Suprapubic skin (tissue), 4 donors: ENCODE results near the gene TMTC1. TPM values are rescaled to one million over a fixed set of nuclear protein-coding genes. Genes with fewer than 3 reads are reported as not detected.

Experiments used
- DNase-seq, 2 donors: peaks; one replicate each; pipeline ENCODE4 v3.0.0-alpha.2; 2019; ENCODE audit warnings: low spot score in 2 of 2
- H3K27ac ChIP-seq: fragments of 200-600 bp; sonication (generic); one replicate; pipeline ENCODE4 v1.5.1; 2019
- H3K27me3 ChIP-seq: fragments of 200-600 bp; sonication (generic); one replicate; pipeline ENCODE4 v1.5.1; 2019
- H3K36me3 ChIP-seq: fragments of 200-600 bp; sonication (generic); one replicate; pipeline ENCODE4 v1.5.1; 2019
- H3K4me1 ChIP-seq: fragments of 200-600 bp; sonication (generic); one replicate; pipeline ENCODE4 v1.5.1; 2019
- H3K4me3 ChIP-seq: fragments of 200-600 bp; sonication (generic); one replicate; pipeline ENCODE4 v1.5.1; 2019; ENCODE audit warnings: mild to moderate bottlenecking
- H3K9me3 ChIP-seq: fragments of 200-600 bp; sonication (generic); one replicate; pipeline ENCODE4 v1.5.1; 2019
- CTCF ChIP-seq, 2 donors: fragments of 200-600 bp in 1 of 2; fragments of 450-650 bp in 1 of 2; sonication (generic) in 1 of 2; IDR thresholded peaks; one replicate each; pipeline ENCODE4 v1.5.1; 2016 to 2019; ENCODE audit warnings: antibody characterized with exemption in 2 of 2, mild to moderate bottlenecking in 1 of 2, moderate library complexity in 1 of 2
- EP300 ChIP-seq: sonication (generic); formaldehyde crosslinking; IDR thresholded peaks from one replicate; pipeline ENCODE4 v1.6.1; 2017; ENCODE audit warnings: antibody characterized with exemption
- POLR2A ChIP-seq, 2 donors: fragments of 450-650 bp; IDR thresholded peaks; one replicate each; pipeline ENCODE4 v1.6.1; 2017; ENCODE audit warnings: antibody characterized with exemption in 2 of 2, mild to moderate bottlenecking in 2 of 2, moderate library complexity in 2 of 2
- POLR2AphosphoS5 ChIP-seq, 3 donors: sonication (generic); formaldehyde crosslinking; IDR thresholded peaks; one replicate each; pipeline ENCODE4 v1.6.1; 2017; ENCODE audit warnings: antibody characterized with exemption in 3 of 3
- WGBS: methylation state at CpG from one replicate; pipeline ENCODE4 v1.1.5; 2018; 5-methylcytosine and 5-hydroxymethylcytosine counted together
- total RNA-seq, 4 donors: library from RNA; depleted of rRNA; stranded (reverse); fragments of >200 nt; gene quantifications; one replicate each; pipeline ENCODE4 v1.1.0, GENCODE V29; 2016

Gene TMTC1
- total RNA-seq, 4 donors from 2014 or later, result 11.0 to 25.8 (median 19.5) TPM

- no peaks in the 10 kb centered on the region for H3K4me1 ChIP-seq
- no peak overlapping the region for H3K27ac ChIP-seq
- 90% methylated on average over 3 of the region's 3 CpGs for WGBS
- no peak overlapping the region for H3K4me3 ChIP-seq
- no peaks in the 10 kb centered on the region for H3K9me3 ChIP-seq
- DNase-seq, result no peak
- H3K27me3 ChIP-seq, result no peaks in the 10 kb centered on the region
- TF ChIP-seq EP300 (no peak), CTCF (IDR thresholded peaks at IDR 0.05) (no peak), POLR2AphosphoS5 (IDR thresholded peaks at IDR 0.05) (no peak), POLR2A (IDR thresholded peaks at IDR 0.05) (no peak)
- no peaks in the 10 kb centered on the region for H3K36me3 ChIP-seq
These were observed 101.7 kb downstream of the TMTC1 start for GRCh38 chr12:29682088-29682487.

DNA sequence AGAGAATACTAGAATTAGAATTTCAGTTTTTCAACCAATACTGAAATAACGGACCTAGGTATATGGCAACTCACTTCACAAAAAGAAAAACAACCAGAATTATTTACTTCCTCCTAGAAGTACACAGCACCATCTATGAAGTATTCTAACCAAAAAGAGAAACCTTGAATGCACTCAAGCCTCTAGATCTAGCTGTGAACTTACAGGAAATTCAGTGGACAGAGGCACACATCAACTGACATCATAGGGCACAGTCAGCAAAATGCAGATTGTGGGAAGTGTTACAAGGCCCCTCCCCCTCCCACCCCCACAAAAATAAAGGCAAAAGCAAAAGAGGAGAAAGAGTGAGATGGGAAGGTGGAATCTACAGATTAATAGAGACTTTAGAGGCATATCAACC lies 102.4 kb downstream of the TMTC1 start:
- no peak for DNase-seq
- Histone ChIP-seq H3K36me3 (no peaks in the 10 kb centered on the region), H3K9me3 (no peaks in the 10 kb centered on the region), H3K27ac (no peak overlapping the region), H3K27me3 (no peaks in the 10 kb centered on the region), H3K4me3 (no peak overlapping the region), H3K4me1 (no peaks in the 10 kb centered on the region)
- WGBS, result 95% methylated on average over 1 of the region's 1 CpG
- TF ChIP-seq CTCF (IDR thresholded peaks at IDR 0.05) (no peak), EP300 (no peak)

GRCh38 chr12:29676676-29677075 lies 107.1 kb downstream of the TMTC1 start:
- no peaks in the 10 kb centered on the region for H3K9me3 ChIP-seq
- TF ChIP-seq EP300 (no peak), POLR2AphosphoS5 (IDR thresholded peaks at IDR 0.05) (no peak), POLR2A (IDR thresholded peaks at IDR 0.05) (no peak), CTCF (IDR thresholded peaks at IDR 0.05) (no peak)
- 85% methylated on average over 2 of the region's 2 CpGs for WGBS
- H3K4me3 ChIP-seq, result no peak overlapping the region
- no peaks in the 10 kb centered on the region for H3K36me3 ChIP-seq
- DNase-seq, result no peak
- H3K27me3 ChIP-seq, result no peaks in the 10 kb centered on the region
- H3K4me1 ChIP-seq, result no peaks in the 10 kb centered on the region
- no peak overlapping the region for H3K27ac ChIP-seq

- Histone ChIP-seq H3K9me3 (no peaks in the 10 kb centered on the region), H3K4me1 (no peaks in the 10 kb centered on the region), H3K4me3 (no peak overlapping the region), H3K27ac (no peak overlapping the region), H3K36me3 (no peaks in the 10 kb centered on the region), H3K27me3 (no peaks in the 10 kb centered on the region)
- no peak for DNase-seq
- 69% methylated on average over 5 of the region's 5 CpGs for WGBS
- no peak for TF ChIP-seq EP300
These were observed 109.3 kb downstream of the TMTC1 start for GRCh38 chr12:29674463-29674862.

- no peaks in the 10 kb centered on the region for H3K4me1 ChIP-seq
- no peaks in the 10 kb centered on the region for H3K9me3 ChIP-seq
- H3K4me3 ChIP-seq, result no peak overlapping the region
- H3K27me3 ChIP-seq, result no peaks in the 10 kb centered on the region
- no peaks in the 10 kb centered on the region for H3K36me3 ChIP-seq
- WGBS, result 57% methylated on average over 3 of the region's 3 CpGs
- H3K27ac ChIP-seq, result no peak overlapping the region
- TF ChIP-seq POLR2A (IDR thresholded peaks at IDR 0.05) (no peak), CTCF (IDR thresholded peaks at IDR 0.05) (no peak), EP300 (no peak), POLR2AphosphoS5 (IDR thresholded peaks at IDR 0.05) (no peak)
- no peak for DNase-seq
These were observed 110.4 kb downstream of the TMTC1 start for GRCh38 chr12:29673346-29673745.

- Histone ChIP-seq H3K27me3 (no peaks in the 10 kb centered on the region), H3K9me3 (no peaks in the 10 kb centered on the region), H3K4me1 (no peaks in the 10 kb centered on the region), H3K4me3 (no peak overlapping the region), H3K27ac (no peak overlapping the region), H3K36me3 (no peaks in the 10 kb centered on the region)
- 80% methylated on average over 4 of the region's 4 CpGs for WGBS
- TF ChIP-seq POLR2A (IDR thresholded peaks at IDR 0.05), result no peak
- no peak for TF ChIP-seq CTCF (IDR thresholded peaks at IDR 0.05)
- DNase-seq, result no peak
These were observed 111.2 kb downstream of the TMTC1 start for GRCh38 chr12:29672580-29672979.
